SK-N-SH treated with all-trans-retinoic acid at 6 μM for 48 hours (cell line): ENCODE data around the gene EPS8L1.
"Not testable (repeated sequence)": the region's sequence is repeated elsewhere in the genome, so short reads cannot be mapped to it uniquely, and the experiment has no call there.

Experiments used
- ATAC-seq: fragments of 200-7000 bp; cut with Tn5 transposase; 3 replicates; pipeline ENCODE4 v1.9.1; 2020; ENCODE audit warnings: mild to moderate bottlenecking, moderate library complexity
- ARNTL ChIP-seq: fragments of 450-650 bp; formaldehyde crosslinking; IDR thresholded peaks from 2 replicates; pipeline ENCODE4 v1.5.0; 2020; ENCODE audit warnings: low read depth, mild to moderate bottlenecking, moderate library complexity, borderline replicate concordance
- CREB5 ChIP-seq: fragments of 250-450 bp; sonication (Bioruptor Pico); IDR thresholded peaks from 2 replicates; pipeline ENCODE4 v1.5.1; 2020; ENCODE audit warnings: low read depth, mild to moderate bottlenecking, moderate library complexity
- CSDC2 ChIP-seq: fragments of 250-450 bp; sonication (Bioruptor Pico); IDR thresholded peaks from 2 replicates; pipeline ENCODE4 v1.5.0; 2020; ENCODE audit warnings: mild to moderate bottlenecking, moderate library complexity
- ESRRG ChIP-seq: fragments of 250-450 bp; sonication (Bioruptor Pico); IDR thresholded peaks from 2 replicates; pipeline ENCODE4 v1.6.1; 2021; ENCODE audit warnings: mild to moderate bottlenecking
- GLIS3 ChIP-seq: fragments of 250-450 bp; sonication (Bioruptor Pico); IDR thresholded peaks from 2 replicates; pipeline ENCODE4 v1.5.0; 2020; ENCODE audit warnings: mild to moderate bottlenecking, moderate library complexity
- ISL1 ChIP-seq: fragments of 250-450 bp; sonication (Bioruptor Pico); IDR thresholded peaks from 2 replicates; pipeline ENCODE4 v2.1.2; 2022; ENCODE audit warnings: mild to moderate bottlenecking, moderate library complexity
- OSR1 ChIP-seq: fragments of 250-450 bp; sonication (Bioruptor Pico); IDR thresholded peaks from 2 replicates; pipeline ENCODE4 v1.8.0; 2022; ENCODE audit warnings: moderate library complexity, mild to moderate bottlenecking, inconsistent platforms
- PATZ1 ChIP-seq: fragments of 250-450 bp; sonication (Bioruptor Pico); IDR thresholded peaks from 2 replicates; pipeline ENCODE4 v1.8.0; 2020; ENCODE audit warnings: mild to moderate bottlenecking, moderate library complexity, borderline replicate concordance
- POU6F1 ChIP-seq: fragments of 250-450 bp; sonication (Bioruptor Pico); IDR thresholded peaks from 2 replicates; pipeline ENCODE4 v1.8.0; 2021; ENCODE audit warnings: low read depth, mild to moderate bottlenecking, moderate library complexity, borderline replicate concordance
- PPARA ChIP-seq: fragments of 250-450 bp; sonication (Bioruptor Pico); IDR thresholded peaks from 2 replicates; pipeline ENCODE4 v1.5.0; 2020; ENCODE audit warnings: mild to moderate bottlenecking, borderline replicate concordance
- RARB ChIP-seq: fragments of 250-450 bp; sonication (Bioruptor Pico); IDR thresholded peaks from 2 replicates; pipeline ENCODE4 v1.8.0; 2021; ENCODE audit warnings: mild to moderate bottlenecking, moderate library complexity
- TOX ChIP-seq: fragments of 250-450 bp; sonication (Bioruptor Pico); IDR thresholded peaks from 2 replicates; pipeline ENCODE4 v1.8.0; 2021; ENCODE audit warnings: mild to moderate bottlenecking, moderate library complexity, borderline replicate concordance
- TSHZ2 ChIP-seq: fragments of 250-450 bp; sonication (Bioruptor Pico); IDR thresholded peaks from 2 replicates; pipeline ENCODE4 v1.5.0; 2020; ENCODE audit warnings: mild to moderate bottlenecking, moderate library complexity
- ZC3H10 ChIP-seq: fragments of 250-450 bp; sonication (Bioruptor Pico); IDR thresholded peaks from 2 replicates; pipeline ENCODE4 v1.5.1; 2021; ENCODE audit warnings: mild to moderate bottlenecking, moderate library complexity
- ZFP3 ChIP-seq: fragments of 250-450 bp; sonication (Bioruptor Pico); IDR thresholded peaks from 2 replicates; pipeline ENCODE4 v1.5.0; 2020; ENCODE audit warnings: mild to moderate bottlenecking, moderate library complexity
- ZFP30 ChIP-seq: fragments of 450-650 bp; formaldehyde crosslinking; IDR thresholded peaks from 2 replicates; pipeline ENCODE4 v1.5.0; 2022; ENCODE audit warnings: mild to moderate bottlenecking, moderate library complexity
- ZNF565 ChIP-seq: fragments of 450-650 bp; formaldehyde crosslinking; conservative IDR thresholded peaks from 2 replicates; pipeline ENCODE4 v1.5.0; 2020; ENCODE audit warnings: low read depth, mild to moderate bottlenecking, moderate library complexity
- ZNF70 ChIP-seq: fragments of 450-650 bp; formaldehyde crosslinking; IDR thresholded peaks from 2 replicates; pipeline ENCODE4 v1.5.0; 2020; ENCODE audit warnings: mild to moderate bottlenecking, moderate library complexity
- ZNF8 ChIP-seq: fragments of 450-650 bp; formaldehyde crosslinking; IDR thresholded peaks from 2 replicates; pipeline ENCODE4 v1.5.0; 2020; ENCODE audit warnings: mild to moderate bottlenecking, moderate library complexity

Gene EPS8L1

GRCh38 chr19:55101261-55101660 is 25.6 kb downstream of the EPS8L1 start:
- no peak for ATAC-seq
- no peak for TF ChIP-seq OSR1
- TF ChIP-seq PPARA (CRISPR knock-in tag), result no peak
- TF ChIP-seq RARB (CRISPR knock-in tag), result no peak
- no peak for TF ChIP-seq PATZ1 (CRISPR knock-in tag)
- no peak for TF ChIP-seq ARNTL (CRISPR knock-in tag)
- no peak for TF ChIP-seq ZFP30 (CRISPR knock-in tag)
- TF ChIP-seq, all 23 proteins: peak for 0

- TF ChIP-seq ZNF8 (CRISPR knock-in tag) (peak; percentile 58), ISL1 (CRISPR knock-in tag) (no peak), ZFP30 (CRISPR knock-in tag) (no peak), ZNF565 (no peak)
- ATAC-seq, result no peak
Observed at GRCh38 chr19:55103190-55103589, 27.5 kb downstream of the EPS8L1 start.

- no peak for TF ChIP-seq ZFP3 (CRISPR knock-in tag)
- no peak for TF ChIP-seq ESRRG (CRISPR knock-in tag)
- no peak for TF ChIP-seq ZC3H10
- TF ChIP-seq CREB5 (CRISPR knock-in tag), result no peak
- no peak for TF ChIP-seq ZFP30 (CRISPR knock-in tag)
- TF ChIP-seq GLIS3, result no peak
- ATAC-seq, result no peak
Observed at GRCh38 chr19:55105237-55105636, 29.6 kb downstream of the EPS8L1 start.

GRCh38 chr19:55106591-55106990 is 30.9 kb downstream of the EPS8L1 start:
- TF ChIP-seq TOX (CRISPR knock-in tag), result no peak
- TF ChIP-seq ZNF565, result no peak
- no peak for TF ChIP-seq RARB (CRISPR knock-in tag)
- no peak for TF ChIP-seq POU6F1 (CRISPR knock-in tag)
- TF ChIP-seq ISL1 (CRISPR knock-in tag), result no peak
- TF ChIP-seq PATZ1 (CRISPR knock-in tag), result no peak
- no peak for TF ChIP-seq CREB5 (CRISPR knock-in tag)
- no peak for TF ChIP-seq PPARA (CRISPR knock-in tag)
- no peak for TF ChIP-seq ZNF70 (CRISPR knock-in tag)
- TF ChIP-seq ZC3H10, result no peak
- TF ChIP-seq TSHZ2 (CRISPR knock-in tag), result no peak
- no peak for TF ChIP-seq CSDC2 (CRISPR knock-in tag)
- no peak for TF ChIP-seq ESRRG (CRISPR knock-in tag)
- ATAC-seq, result no peak

GRCh38 chr19:55107252-55107651 is 31.6 kb downstream of the EPS8L1 start:
- not testable (repeated sequence) for ATAC-seq
